ENCODE results near the gene YBX3. TPM values are rescaled to one million over a fixed set of nuclear protein-coding genes. Genes with fewer than 3 reads are reported as not detected.

YBX3 gene
- total RNA-seq, 1 experiment from 2014 or later = 315 TPM

DNA sequence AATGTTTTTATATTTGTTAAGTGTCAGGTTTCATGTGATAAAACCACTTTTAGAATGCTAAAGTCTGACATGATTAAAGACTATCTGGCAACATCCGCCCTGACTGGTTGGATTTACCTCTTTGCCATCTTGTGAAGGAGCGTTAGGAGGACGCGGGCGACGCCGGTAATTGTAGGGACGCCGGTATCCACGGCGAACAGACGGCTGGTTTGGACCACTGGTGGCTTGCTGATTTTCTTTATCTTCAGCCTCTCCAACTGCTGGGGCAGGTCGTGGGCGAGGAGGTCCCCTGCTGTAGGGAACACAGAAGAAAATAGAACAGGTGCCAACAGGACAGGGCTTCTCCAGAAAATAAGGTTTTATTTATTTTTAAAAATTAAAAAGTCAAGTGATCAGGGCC is 21.3 kb downstream of the YBX3 start:
- H3K9me3 Mint-ChIP-seq (ENCODE audit: unreplicated experiment) = no peaks in the 10 kb centered on the region
- TF ChIP-seq, protein P1, sequence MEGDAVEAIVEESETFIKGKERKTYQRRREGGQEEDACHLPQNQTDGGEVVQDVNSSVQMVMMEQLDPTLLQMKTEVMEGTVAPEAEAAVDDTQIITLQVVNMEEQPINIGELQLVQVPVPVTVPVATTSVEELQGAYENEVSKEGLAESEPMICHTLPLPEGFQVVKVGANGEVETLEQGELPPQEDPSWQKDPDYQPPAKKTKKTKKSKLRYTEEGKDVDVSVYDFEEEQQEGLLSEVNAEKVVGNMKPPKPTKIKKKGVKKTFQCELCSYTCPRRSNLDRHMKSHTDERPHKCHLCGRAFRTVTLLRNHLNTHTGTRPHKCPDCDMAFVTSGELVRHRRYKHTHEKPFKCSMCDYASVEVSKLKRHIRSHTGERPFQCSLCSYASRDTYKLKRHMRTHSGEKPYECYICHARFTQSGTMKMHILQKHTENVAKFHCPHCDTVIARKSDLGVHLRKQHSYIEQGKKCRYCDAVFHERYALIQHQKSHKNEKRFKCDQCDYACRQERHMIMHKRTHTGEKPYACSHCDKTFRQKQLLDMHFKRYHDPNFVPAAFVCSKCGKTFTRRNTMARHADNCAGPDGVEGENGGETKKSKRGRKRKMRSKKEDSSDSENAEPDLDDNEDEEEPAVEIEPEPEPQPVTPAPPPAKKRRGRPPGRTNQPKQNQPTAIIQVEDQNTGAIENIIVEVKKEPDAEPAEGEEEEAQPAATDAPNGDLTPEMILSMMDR (IDR thresholded peaks at IDR 0.05; ENCODE audit: insufficient read depth in 1 of 2, low read depth in 1 of 2, low read length in 1 of 2, severe bottlenecking in 1 of 2, unreplicated experiment in 1 of 2) = no peak
- no peak overlapping the region for H3K27ac Mint-ChIP-seq (ENCODE audit: unreplicated experiment)
- Histone ChIP-seq H3K4me1 (no peaks in the 10 kb centered on the region), H3K27me3 (replicated peaks; ENCODE audit: control insufficient read depth, insufficient read depth, low read length) (no peaks in the 10 kb centered on the region), H3K36me3 (ENCODE audit: control insufficient read depth, insufficient read depth, low read length) (peaks cover 1% of the 10 kb centered on the region), H3K4me3 (ENCODE audit: low read depth, low read length) (no peak overlapping the region), H3K9me3 (no peaks in the 10 kb centered on the region)
- CTCF ChIA-PET = no interaction called here
- no peak for DNase-seq
- no peak overlapping the region for H3K4me3 Mint-ChIP-seq (ENCODE audit: unreplicated experiment)
- POLR2A ChIA-PET = no interaction called here
- BruUV-seq (replicated peaks) = no TSS peak
- H3K4me1 Mint-ChIP-seq (ENCODE audit: low read depth, unreplicated experiment) = no peaks in the 10 kb centered on the region
- no peaks in the 10 kb centered on the region for H3K27me3 Mint-ChIP-seq (ENCODE audit: insufficient read depth, unreplicated experiment)
- peaks cover 85% of the 10 kb centered on the region for H3K36me3 Mint-ChIP-seq (ENCODE audit: insufficient read depth, unreplicated experiment)
- intact Hi-C loops (cut with micrococcal nuclease; ENCODE audit: unreplicated experiment) = no loop called here

DNA sequence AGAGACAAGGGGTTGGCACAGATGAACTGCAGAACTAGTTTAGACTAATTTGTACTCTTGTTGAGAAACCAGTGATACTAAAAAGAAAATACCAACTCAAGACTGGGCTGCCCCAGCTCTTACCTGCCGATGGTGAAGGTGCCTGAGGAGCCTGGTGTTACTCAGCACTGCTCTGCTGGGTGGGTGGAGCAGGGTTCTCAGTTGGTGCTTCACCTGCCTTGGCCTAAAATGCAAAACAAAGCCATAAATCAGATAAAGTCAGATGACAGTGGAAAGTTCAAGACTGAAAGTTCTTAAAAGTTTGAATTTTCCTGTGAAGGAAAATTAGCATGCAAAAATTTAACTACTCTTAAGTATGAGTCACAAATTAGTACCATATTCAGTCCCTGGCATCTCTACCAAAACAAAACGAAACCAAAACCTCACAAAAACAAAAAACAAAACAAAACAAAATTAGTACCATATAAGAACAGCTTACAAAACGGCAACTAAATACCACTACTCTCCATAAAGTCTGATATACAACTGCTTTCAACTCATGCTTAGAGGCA is 21.9 kb downstream of the YBX3 start:
- Mint-ChIP-seq H3K9me3 (ENCODE audit: unreplicated experiment) (no peaks in the 10 kb centered on the region), H3K4me1 (ENCODE audit: low read depth, unreplicated experiment) (no peaks in the 10 kb centered on the region), H3K36me3 (ENCODE audit: insufficient read depth, unreplicated experiment) (peaks cover 86% of the 10 kb centered on the region), H3K27me3 (ENCODE audit: insufficient read depth, unreplicated experiment) (no peaks in the 10 kb centered on the region), H3K4me3 (ENCODE audit: unreplicated experiment) (no peak overlapping the region), H3K27ac (ENCODE audit: unreplicated experiment) (no peak overlapping the region)
- BruUV-seq (replicated peaks) = no TSS peak
- no peaks in the 10 kb centered on the region for H3K4me1 ChIP-seq
- ChIA-PET CTCF (no interaction called here), POLR2A (no interaction called here)
- no peaks in the 10 kb centered on the region for H3K27me3 ChIP-seq (replicated peaks; ENCODE audit: control insufficient read depth, insufficient read depth, low read length)
- TF ChIP-seq, protein P1 (IDR thresholded peaks at IDR 0.05; ENCODE audit: insufficient read depth in 1 of 2, low read depth in 1 of 2, low read length in 1 of 2, severe bottlenecking in 1 of 2, unreplicated experiment in 1 of 2) = no peak
- no peak overlapping the region for H3K4me3 ChIP-seq (ENCODE audit: low read depth, low read length)
- no peaks in the 10 kb centered on the region for H3K9me3 ChIP-seq
- DNase-seq = no peak
- peaks cover 1% of the 10 kb centered on the region for H3K36me3 ChIP-seq (ENCODE audit: control insufficient read depth, insufficient read depth, low read length)
- intact Hi-C loops (cut with micrococcal nuclease; ENCODE audit: unreplicated experiment) = no loop called here

DNA sequence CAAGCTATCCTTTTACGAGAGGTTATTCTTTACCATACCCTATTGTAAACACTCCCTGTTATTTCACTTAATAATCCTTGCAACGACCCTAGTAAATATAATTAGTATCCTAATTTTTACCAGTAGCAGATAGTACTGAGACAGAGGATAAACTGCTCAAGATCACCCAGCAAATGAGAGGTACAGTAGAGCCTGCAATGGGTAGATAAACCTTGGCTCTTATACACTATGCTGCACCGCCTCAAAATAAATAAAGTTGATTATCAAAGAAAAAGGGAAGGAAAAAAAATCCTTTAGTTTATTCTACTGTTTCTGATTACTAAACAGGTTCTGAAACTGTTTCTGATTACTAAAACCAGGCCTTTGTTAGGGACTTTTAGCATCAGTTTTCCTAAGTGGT is 22.5 kb downstream of the YBX3 start:
- no peaks in the 10 kb centered on the region for H3K4me1 Mint-ChIP-seq (ENCODE audit: low read depth, unreplicated experiment)
- H3K27me3 Mint-ChIP-seq (ENCODE audit: insufficient read depth, unreplicated experiment) = no peaks in the 10 kb centered on the region
- Histone ChIP-seq H3K4me1 (no peaks in the 10 kb centered on the region), H3K9me3 (no peaks in the 10 kb centered on the region), H3K36me3 (ENCODE audit: control insufficient read depth, insufficient read depth, low read length) (peaks cover 1% of the 10 kb centered on the region), H3K4me3 (ENCODE audit: low read depth, low read length) (no peak overlapping the region), H3K27me3 (replicated peaks; ENCODE audit: control insufficient read depth, insufficient read depth, low read length) (no peaks in the 10 kb centered on the region)
- peaks cover 86% of the 10 kb centered on the region for H3K36me3 Mint-ChIP-seq (ENCODE audit: insufficient read depth, unreplicated experiment)
- ChIA-PET CTCF (no interaction called here), POLR2A (no interaction called here)
- H3K9me3 Mint-ChIP-seq (ENCODE audit: unreplicated experiment) = no peaks in the 10 kb centered on the region
- no peak overlapping the region for H3K27ac Mint-ChIP-seq (ENCODE audit: unreplicated experiment)
- TF ChIP-seq, protein P1 (IDR thresholded peaks at IDR 0.05; ENCODE audit: insufficient read depth in 1 of 2, low read depth in 1 of 2, low read length in 1 of 2, severe bottlenecking in 1 of 2, unreplicated experiment in 1 of 2) = no peak
- H3K4me3 Mint-ChIP-seq (ENCODE audit: unreplicated experiment) = no peak overlapping the region
- intact Hi-C loops (cut with micrococcal nuclease; ENCODE audit: unreplicated experiment) = no loop called here
- no TSS peak for BruUV-seq (replicated peaks)
- DNase-seq = no peak
